ENCODE measurements around the gene ESYT3.
"Not testable (repeated sequence)": the region's sequence is repeated elsewhere in the genome, so short reads cannot be mapped to it uniquely, and the experiment has no call there.

ESYT3 gene

DNA sequence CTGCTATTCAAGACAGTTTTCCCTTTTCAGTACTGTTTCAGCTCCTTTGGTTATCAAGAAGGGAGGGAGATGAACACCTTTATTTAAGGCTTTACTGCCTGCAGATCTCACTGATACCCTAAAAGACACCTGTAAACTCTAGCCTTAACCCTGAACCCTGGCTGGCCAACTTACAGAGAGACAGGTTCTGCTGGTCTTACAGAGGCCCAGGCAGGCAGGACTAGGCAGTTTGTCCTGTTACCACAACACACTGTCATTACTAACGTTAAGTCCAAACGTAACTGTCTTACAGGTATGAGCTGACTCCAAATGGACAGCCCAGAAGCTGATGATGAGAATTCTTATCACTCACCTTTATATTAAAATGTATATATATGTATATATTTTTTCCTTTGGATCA lies 42.1 kb downstream of the ESYT3 start:
- TF ChIP-seq, protein P1, sequence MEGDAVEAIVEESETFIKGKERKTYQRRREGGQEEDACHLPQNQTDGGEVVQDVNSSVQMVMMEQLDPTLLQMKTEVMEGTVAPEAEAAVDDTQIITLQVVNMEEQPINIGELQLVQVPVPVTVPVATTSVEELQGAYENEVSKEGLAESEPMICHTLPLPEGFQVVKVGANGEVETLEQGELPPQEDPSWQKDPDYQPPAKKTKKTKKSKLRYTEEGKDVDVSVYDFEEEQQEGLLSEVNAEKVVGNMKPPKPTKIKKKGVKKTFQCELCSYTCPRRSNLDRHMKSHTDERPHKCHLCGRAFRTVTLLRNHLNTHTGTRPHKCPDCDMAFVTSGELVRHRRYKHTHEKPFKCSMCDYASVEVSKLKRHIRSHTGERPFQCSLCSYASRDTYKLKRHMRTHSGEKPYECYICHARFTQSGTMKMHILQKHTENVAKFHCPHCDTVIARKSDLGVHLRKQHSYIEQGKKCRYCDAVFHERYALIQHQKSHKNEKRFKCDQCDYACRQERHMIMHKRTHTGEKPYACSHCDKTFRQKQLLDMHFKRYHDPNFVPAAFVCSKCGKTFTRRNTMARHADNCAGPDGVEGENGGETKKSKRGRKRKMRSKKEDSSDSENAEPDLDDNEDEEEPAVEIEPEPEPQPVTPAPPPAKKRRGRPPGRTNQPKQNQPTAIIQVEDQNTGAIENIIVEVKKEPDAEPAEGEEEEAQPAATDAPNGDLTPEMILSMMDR (IDR thresholded peaks at IDR 0.05): no peak
- Histone ChIP-seq H3K27ac (no peak overlapping the region), H3K4me3 (no peak overlapping the region), H3K4me1 (no peaks in the 10 kb centered on the region), H3K36me3 (peaks cover 0 to 4% (median 0%) of the 10 kb centered on the region in 3 donors), H3K27me3 (no peaks in the 10 kb centered on the region), H3K9me3 (no peaks in the 10 kb centered on the region)
- intact Hi-C loops (cut with DNase I; ENCODE audit: low total_unique reads): no loop called here
- no peak for DNase-seq

DNA sequence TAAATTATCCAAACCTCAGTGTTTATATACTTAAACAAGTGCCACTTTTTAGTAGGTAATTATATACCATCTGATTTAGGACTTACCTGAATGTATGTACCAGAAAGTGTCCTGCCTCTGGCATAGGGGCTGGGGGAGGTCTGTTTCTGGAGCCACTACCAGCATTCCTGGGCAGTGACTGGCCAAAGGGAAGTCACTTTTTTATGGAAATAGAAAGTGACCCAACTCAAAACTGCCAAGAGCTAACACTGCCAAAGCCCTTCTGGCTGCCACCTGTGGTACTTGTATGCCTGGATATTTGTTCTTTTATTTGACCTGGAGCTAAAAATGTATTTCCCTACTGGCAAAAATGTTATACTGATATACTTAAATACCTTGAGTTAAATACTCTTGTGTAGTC lies 42.7 kb downstream of the ESYT3 start:
- Histone ChIP-seq H3K36me3 (peaks cover 0 to 4% (median 0%) of the 10 kb centered on the region in 3 donors), H3K27ac (no peak overlapping the region), H3K9me3 (no peaks in the 10 kb centered on the region), H3K4me3 (no peak overlapping the region), H3K4me1 (no peaks in the 10 kb centered on the region), H3K27me3 (no peaks in the 10 kb centered on the region)
- intact Hi-C loops (cut with DNase I; ENCODE audit: low total_unique reads): no loop called here
- no peak for DNase-seq
- TF ChIP-seq, protein P1 (IDR thresholded peaks at IDR 0.05): no peak

DNA sequence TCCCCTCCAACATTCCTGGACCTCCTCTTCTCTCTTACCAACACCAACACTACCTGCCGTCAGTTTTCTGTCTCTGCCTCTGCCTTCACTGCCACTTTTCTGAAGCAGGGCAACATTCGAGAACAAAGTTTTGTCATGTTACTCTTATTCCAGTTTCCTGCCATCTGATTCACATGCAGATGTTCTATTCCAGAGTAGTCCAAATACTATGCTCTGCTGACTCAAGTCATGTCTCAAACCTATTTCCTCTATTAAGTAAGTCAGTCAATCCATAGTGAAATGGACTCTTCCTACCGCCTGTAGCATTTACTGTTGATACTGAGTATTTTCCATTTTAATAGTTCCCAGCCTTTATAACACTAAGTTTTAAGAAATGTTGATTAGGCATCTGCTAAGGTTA lies 43.4 kb downstream of the ESYT3 start:
- intact Hi-C loops (cut with DNase I; ENCODE audit: low total_unique reads): no loop called here
- no peak overlapping the region for H3K27ac ChIP-seq

GRCh38 chr3:138479438-138479863 lies 45.0 kb downstream of the ESYT3 start:
- DNase-seq: no peak
- no peaks in the 10 kb centered on the region for H3K36me3 ChIP-seq
- H3K27me3 ChIP-seq: no peaks in the 10 kb centered on the region
- H3K9me3 ChIP-seq: no peaks in the 10 kb centered on the region
- intact Hi-C loops (cut with DNase I; ENCODE audit: low total_unique reads): no loop called here
- TF ChIP-seq, protein P1 (IDR thresholded peaks at IDR 0.05): no peak
- no peaks in the 10 kb centered on the region for H3K4me1 ChIP-seq
- no peak overlapping the region for H3K4me3 ChIP-seq
- H3K27ac ChIP-seq: no peak overlapping the region

More for the DNA sequence above, 43.4 kb downstream of the ESYT3 start:
- Histone ChIP-seq H3K27me3 (no peaks in the 10 kb centered on the region), H3K4me3 (no peak overlapping the region), H3K36me3 (no peaks in the 10 kb centered on the region), H3K9me3 (no peaks in the 10 kb centered on the region), H3K4me1 (no peaks in the 10 kb centered on the region)
- TF ChIP-seq, protein P1 (IDR thresholded peaks at IDR 0.05): no peak
- DNase-seq: no peak

DNA sequence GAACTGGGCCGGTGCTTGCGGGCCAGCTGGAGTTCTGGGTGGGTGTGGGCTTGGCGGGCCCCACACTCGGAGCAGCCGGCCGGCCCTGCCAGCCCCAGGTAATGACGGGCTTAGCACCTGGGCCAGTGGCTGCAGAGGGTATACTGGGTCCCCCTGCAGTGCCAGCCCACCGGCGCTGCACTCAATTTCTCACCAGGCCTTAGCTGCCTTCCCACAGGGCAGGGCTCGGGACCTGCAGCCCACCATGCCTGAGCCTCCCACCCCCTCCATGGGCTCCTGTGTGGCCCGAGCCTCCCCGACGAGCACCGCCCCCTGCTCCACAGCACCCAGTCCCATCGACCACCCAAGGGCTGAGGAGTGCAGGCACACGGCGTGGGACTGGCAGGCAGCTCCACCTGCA lies 50.3 kb downstream of the ESYT3 start:
- H3K27me3 ChIP-seq; H3K4me3 ChIP-seq; H3K4me1 ChIP-seq; H3K27ac ChIP-seq; H3K36me3 ChIP-seq; DNase-seq; intact Hi-C loops (cut with DNase I; ENCODE audit: low total_unique reads): not testable (repeated sequence)
- H3K9me3 ChIP-seq: peaks cover 0 to 37% (median 26%) of the 10 kb centered on the region in 3 donors

- Histone ChIP-seq H3K9me3 (peaks cover 0 to 37% (median 26%) of the 10 kb centered on the region in 3 donors), H3K4me1 (peaks cover 0 to 15% (median 0%) of the 10 kb centered on the region in 4 donors)
- H3K27ac ChIP-seq; DNase-seq; H3K4me3 ChIP-seq; intact Hi-C loops (cut with DNase I; ENCODE audit: low total_unique reads); H3K36me3 ChIP-seq; H3K27me3 ChIP-seq: not testable (repeated sequence)
Observed at GRCh38 chr3:138486580-138486979, 52.2 kb downstream of the ESYT3 start.

DNA sequence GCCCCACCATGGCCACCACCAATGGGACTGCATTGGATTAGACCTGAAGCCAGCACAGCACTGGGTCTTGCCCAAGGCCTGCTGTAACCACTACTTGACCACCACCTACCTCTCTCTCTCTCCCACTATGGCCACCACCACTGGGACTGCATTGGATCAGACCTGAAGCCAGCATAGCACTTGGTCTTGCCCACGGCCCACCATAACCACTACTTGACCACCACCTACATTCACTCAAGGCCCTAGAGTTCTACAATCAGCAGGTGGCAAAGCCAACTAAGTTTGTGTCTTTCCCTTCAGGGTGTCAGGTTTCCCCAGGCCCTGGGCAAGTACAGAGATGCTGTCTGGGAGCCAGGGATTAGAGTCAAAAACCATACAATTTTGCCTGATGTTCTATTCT lies 57.6 kb downstream of the ESYT3 start:
- Histone ChIP-seq H3K27ac (no peak overlapping the region), H3K36me3 (peaks cover 0 to 24% (median 24%) of the 10 kb centered on the region in 3 donors), H3K27me3 (no peaks in the 10 kb centered on the region), H3K4me1 (peaks cover 0 to 15% (median 0%) of the 10 kb centered on the region in 4 donors), H3K9me3 (peaks cover 0 to 21% (median 12%) of the 10 kb centered on the region in 3 donors), H3K4me3 (no peak overlapping the region)
- intact Hi-C loops (cut with DNase I; ENCODE audit: low total_unique reads): no loop called here
- TF ChIP-seq, protein P1 (IDR thresholded peaks at IDR 0.05): no peak
- no peak for DNase-seq

Data from tibial artery (tissue), 4 donors.